ENCODE data around the gene ADSL. TPM values are rescaled to one million over a fixed set of nuclear protein-coding genes. Genes with fewer than 3 reads are reported as not detected.

The ADSL gene
- total and polyA plus RNA-seq, 2 of the 8 experiments (the other 6 are each of a cell fraction or from before 2014, with no cell fraction given) = 197 to 218 TPM

- TF ChIP-seq ATF2 (IDR thresholded peaks at IDR 0.05; ENCODE audit: low read length) = no peak
- TF ChIP-seq RXRA (IDR thresholded peaks at IDR 0.05; ENCODE audit: insufficient read depth, low read depth, low read length) = no peak
- no peak for TF ChIP-seq CREB1 (IDR thresholded peaks at IDR 0.05)
- no peak for TF ChIP-seq CHD7 (IDR thresholded peaks at IDR 0.05; ENCODE audit: insufficient replicate concordance, low read length)
- TF ChIP-seq EP300 (IDR thresholded peaks at IDR 0.05; ENCODE audit: borderline replicate concordance in 1 of 2, low read depth in 2 of 2, low read length in 2 of 2) = no peak
- TF ChIP-seq CTBP2 (IDR thresholded peaks at IDR 0.05; ENCODE audit: borderline replicate concordance, insufficient read depth, insufficient read length, low read length) = no peak
- no peak for TF ChIP-seq CHD2 (IDR thresholded peaks at IDR 0.05; ENCODE audit: low read length)
- TF ChIP-seq SUZ12 (IDR thresholded peaks at IDR 0.05; ENCODE audit: low read length) = no peak
These were observed 46.0 kb upstream of the ADSL start (continued) for GRCh38 chr22:40300316-40300715.

Measured in H1 (cell line).